ENCODE results near the gene KDM4B. TPM values are rescaled to one million over a fixed set of nuclear protein-coding genes. Genes with fewer than 3 reads are reported as not detected.

Gene KDM4B
- total RNA-seq, 1 experiment from 2014 or later: 43.7 TPM

DNA sequence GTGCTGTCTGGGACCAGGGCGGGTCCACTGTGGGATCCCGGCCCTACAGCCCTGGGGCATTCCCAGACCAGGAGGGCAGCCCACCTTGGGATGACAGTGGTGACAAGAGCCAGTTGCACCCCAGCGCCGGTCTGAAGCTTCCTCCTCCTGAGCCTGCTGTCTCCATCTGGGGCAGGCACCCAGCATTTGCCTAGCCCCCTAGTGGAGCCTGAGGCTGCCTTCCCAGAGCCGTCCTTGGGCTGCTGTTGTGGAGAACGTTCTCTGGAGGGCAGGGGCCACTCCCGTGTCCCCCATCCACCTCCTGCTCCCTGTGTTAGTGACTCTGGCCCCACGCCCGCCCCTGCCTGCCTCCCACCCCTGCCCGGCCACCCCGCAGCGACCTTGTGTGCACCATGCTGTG, 148.5 kb downstream of the KDM4B start:
- H2AFZ ChIP-seq (ENCODE audit: low read length): no peak overlapping the region
- no peak overlapping the region for H2BK5ac ChIP-seq (ENCODE audit: insufficient read length, low read length)
- peaks cover 30 to 61% of the 10 kb centered on the region in 2 experiments for H3K4me1 Mint-ChIP-seq
- H3K56ac ChIP-seq (ENCODE audit: insufficient read length, low read depth, low read length): no peak overlapping the region
- no peak overlapping the region for H3K23ac ChIP-seq (ENCODE audit: insufficient read length, low read depth, low read length)
- WGBS (ENCODE audit: extremely low coverage, insufficient read length, low lambda C conversion rate): no CpG with 5 or more reads among the region's 12 CpGs
- TF ChIP-seq CTCF (conservative IDR thresholded peaks at IDR 0.05): peak; percentile 41; the same call in 2 of the 3 replicates
- peaks cover 4% of the 10 kb centered on the region; the same call in 1 of the 2 replicates for H3K4me1 ChIP-seq (ENCODE audit: insufficient read depth, low read length)
- H3K9me3 ChIP-seq (ENCODE audit: control insufficient read depth, low read depth, low read length): no peaks in the 10 kb centered on the region
- H2AK5ac ChIP-seq (ENCODE audit: insufficient read length, low read length): no peak overlapping the region
- H4K91ac ChIP-seq (ENCODE audit: insufficient read length, low read depth, low read length): no peak overlapping the region
- no peak overlapping the region for H2BK120ac ChIP-seq (ENCODE audit: low read depth, low read length, poor library complexity, severe bottlenecking)
- no peak overlapping the region for H3K4me3 Mint-ChIP-seq
- no peak overlapping the region for H4K8ac ChIP-seq (replicated peaks; ENCODE audit: insufficient read length, low read depth, low read length)
- no peaks in the 10 kb centered on the region for H3K79me1 ChIP-seq (ENCODE audit: insufficient read depth, low read depth, low read length, poor library complexity, severe bottlenecking)
- no peak overlapping the region for H3K4ac ChIP-seq (ENCODE audit: low read depth, low read length)
- H3T11ph ChIP-seq (ENCODE audit: low read length): no peak overlapping the region
- H4K20me1 ChIP-seq (ENCODE audit: control insufficient read depth, insufficient read depth, insufficient read length): no peaks in the 10 kb centered on the region
- H3K27ac Mint-ChIP-seq: peak overlapping the region; percentile 70 to 82 (median 80); a peak in 3 of 7 replicates
- no peaks in the 10 kb centered on the region for H3K79me2 ChIP-seq (ENCODE audit: insufficient read depth, low read length)
- H3K27me3 Mint-ChIP-seq (ENCODE audit: low read depth): no peaks in the 10 kb centered on the region; the same call in 1 of the 2 replicates
- H4K5ac ChIP-seq (ENCODE audit: insufficient read length, low read depth, low read length): no peak overlapping the region
- H3K27me3 ChIP-seq (ENCODE audit: insufficient read depth, low read length): no peaks in the 10 kb centered on the region
- H2BK12ac ChIP-seq (ENCODE audit: insufficient read length, low read depth, low read length): no peak overlapping the region
- no peak for DNase-seq
- H3K4me2 ChIP-seq (ENCODE audit: insufficient read depth, insufficient read length, low read length): no peak overlapping the region
- H3K9me3 Mint-ChIP-seq: peaks cover 5 to 6% of the 10 kb centered on the region in 2 experiments; a peak in 4 of 5 replicates
- no peak overlapping the region for H3K9ac ChIP-seq (ENCODE audit: extremely low read depth, insufficient read length, low read length)
- H3K27ac ChIP-seq (ENCODE audit: insufficient read length, low read depth, low read length): no peak overlapping the region
- H2BK20ac ChIP-seq (ENCODE audit: low read depth, low read length, poor library complexity, severe bottlenecking): no peak overlapping the region
- H2BK15ac ChIP-seq (ENCODE audit: low read depth, low read length): no peak overlapping the region
- peaks cover 16 to 34% (median 32%) of the 10 kb centered on the region in 3 experiments for H3K36me3 Mint-ChIP-seq (ENCODE audit: insufficient read depth in 1 of 3, low read depth in 3 of 3)
- no peak overlapping the region; the same call in 1 of the 2 replicates for H3K14ac ChIP-seq (ENCODE audit: insufficient read depth, low read length)
- H3K18ac ChIP-seq (ENCODE audit: insufficient read length, low read depth, low read length): no peak overlapping the region
- no peaks in the 10 kb centered on the region for H3K23me2 ChIP-seq (ENCODE audit: insufficient read length, low read depth, low read length, poor library complexity, severe bottlenecking)
